ENCODE results near the gene ITGAV. TPM values are rescaled to one million over a fixed set of nuclear protein-coding genes. Genes with fewer than 3 reads are reported as not detected.

The ITGAV gene
- total and polyA plus RNA-seq, 7 experiments from 2014 or later = 0.37 to 9.7 (median 6.9) TPM

DNA sequence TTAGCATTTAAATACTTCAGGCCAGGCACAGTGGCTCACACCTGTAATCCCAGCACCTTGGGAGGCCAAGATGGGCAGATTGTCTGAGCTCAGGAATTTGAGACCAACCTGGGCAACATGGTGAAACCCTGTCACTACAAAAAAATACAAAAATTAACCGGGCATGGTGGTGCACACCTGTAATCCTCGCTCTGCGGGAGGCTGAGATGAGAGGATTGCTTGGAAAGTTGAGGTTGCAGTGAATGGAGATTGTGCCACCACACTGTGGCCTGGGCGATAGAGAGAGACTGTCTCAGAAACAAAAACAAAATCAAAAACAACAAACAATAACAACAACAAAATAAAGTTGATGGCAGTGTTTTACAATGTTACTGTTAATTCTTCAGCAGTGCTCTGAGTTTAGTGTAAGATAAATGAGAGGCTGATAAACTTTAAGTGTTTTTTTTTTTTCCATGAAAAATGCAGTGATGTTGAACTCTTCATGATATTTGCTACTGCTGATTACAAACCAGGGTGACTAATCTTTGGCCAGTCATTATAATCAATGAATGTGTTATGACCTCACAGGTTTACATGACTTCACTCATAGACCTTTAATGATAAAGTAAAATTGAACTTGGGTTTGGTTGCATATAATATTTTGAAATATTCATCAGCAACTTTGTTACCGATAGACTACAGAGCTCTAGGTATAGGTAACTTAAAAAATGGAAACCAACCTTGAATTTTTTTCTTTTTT lies 2.5 kb downstream of the ITGAV start:
- no peak overlapping the region for H3K27ac ChIP-seq (ENCODE audit: low read depth, low read length)
- H3K27me3 ChIP-seq (ENCODE audit: control insufficient read depth in 2 of 2, insufficient read depth in 2 of 2, low read length in 2 of 2) = no peaks in the 10 kb centered on the region
- Mint-ChIP-seq H3K4me3 (peak overlapping the region in 2 of 10 donors; percentile 5 to 31), H3K4me1 (peaks cover 15 to 46% (median 37%) of the 10 kb centered on the region in 7 donors), H3K36me3 (peaks cover 0 to 1% (median 0%) of the 10 kb centered on the region in 5 donors), H3K9me3 (no peaks in the 10 kb centered on the region), H3K27me3 (peaks cover 0 to 2% (median 0%) of the 10 kb centered on the region in 5 donors), H3K27ac (peak overlapping the region in 2 of 9 donors; percentile 12 to 67)
- CTCF ChIA-PET = interaction anchor here (0.7 kb wide), 1 partner anchor 37 kb away, joined by 3 read pairs; no protein-coding TSS in a partner anchor
- no peak overlapping the region for H3K4me3 ChIP-seq (ENCODE audit: low read length)
- POLR2A ChIA-PET = interaction anchor here (1.4 kb wide), 1 partner anchor 106 kb away, joined by 3 read pairs; the partner anchor contains the start of gene ZC3H15
- H3K9me3 ChIP-seq (ENCODE audit: control insufficient read depth in 2 of 3, low read length in 3 of 3) = no peaks in the 10 kb centered on the region
- DNase-seq (no peak), ATAC-seq (no peak)
- H3K36me3 ChIP-seq (ENCODE audit: control insufficient read depth in 2 of 3, insufficient read depth in 3 of 3, low read length in 3 of 3) = peaks cover 0 to 6% (median 0%) of the 10 kb centered on the region in 3 experiments
- intact Hi-C loops (cut with micrococcal nuclease) = loop anchor here in 1 of 2 donors (5.0 kb wide), 1 partner anchor 100 kb away; the partner anchor contains the start of gene FAM171B
- peaks cover 8 to 13% of the 10 kb centered on the region in 2 donors for H3K4me1 ChIP-seq (ENCODE audit: control insufficient read depth in 2 of 2, insufficient read depth in 2 of 2, low read length in 2 of 2)

DNA sequence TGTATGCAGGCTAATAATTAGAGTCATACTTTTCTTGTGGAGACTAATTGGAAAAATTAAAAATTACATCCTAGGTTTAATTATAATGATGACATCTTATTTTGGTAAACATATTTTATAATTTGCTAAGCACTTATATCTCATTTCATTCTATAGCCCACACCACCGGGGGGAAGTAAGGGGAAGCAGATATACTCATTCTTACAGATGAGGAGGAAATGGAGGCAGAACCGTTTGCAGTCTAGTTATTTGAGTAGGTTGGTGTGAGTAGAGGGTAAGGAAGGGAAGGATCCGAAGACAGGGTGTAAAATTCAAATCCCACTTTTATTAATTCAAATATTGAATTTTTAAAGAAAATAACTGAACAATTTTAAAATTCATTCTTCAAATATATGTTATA lies 3.7 kb downstream of the ITGAV start:
- intact Hi-C loops (cut with micrococcal nuclease) = loop anchor here in 1 of 2 donors (5.0 kb wide), 1 partner anchor 99 kb away; the partner anchor contains the start of gene FAM171B
- Histone ChIP-seq H3K9me3 (ENCODE audit: control insufficient read depth in 2 of 3, low read length in 3 of 3) (no peaks in the 10 kb centered on the region), H3K27ac (ENCODE audit: low read depth, low read length) (no peak overlapping the region), H3K4me3 (ENCODE audit: low read length) (no peak overlapping the region), H3K36me3 (ENCODE audit: control insufficient read depth in 2 of 3, insufficient read depth in 3 of 3, low read length in 3 of 3) (peaks cover 0 to 6% (median 0%) of the 10 kb centered on the region in 3 experiments), H3K4me1 (ENCODE audit: control insufficient read depth in 2 of 2, insufficient read depth in 2 of 2, low read length in 2 of 2) (peaks cover 8 to 13% of the 10 kb centered on the region in 2 donors), H3K27me3 (ENCODE audit: control insufficient read depth in 2 of 2, insufficient read depth in 2 of 2, low read length in 2 of 2) (no peaks in the 10 kb centered on the region)
- CTCF ChIA-PET = no interaction called here
- peaks cover 0 to 2% (median 0%) of the 10 kb centered on the region in 5 donors for H3K27me3 Mint-ChIP-seq
- H3K4me3 Mint-ChIP-seq = no peak overlapping the region
- POLR2A ChIA-PET = no interaction called here
- peaks cover 15 to 46% (median 37%) of the 10 kb centered on the region in 7 donors for H3K4me1 Mint-ChIP-seq
- H3K9me3 Mint-ChIP-seq = no peaks in the 10 kb centered on the region
- no peak for DNase-seq
- ATAC-seq = no peak
- H3K36me3 Mint-ChIP-seq = peaks cover 0 to 1% (median 0%) of the 10 kb centered on the region in 5 donors
- no peak overlapping the region for H3K27ac Mint-ChIP-seq

- POLR2A ChIA-PET = no interaction called here
- H3K4me3 Mint-ChIP-seq = no peak overlapping the region
- H3K4me1 Mint-ChIP-seq = peaks cover 9 to 41% (median 33%) of the 10 kb centered on the region in 7 donors
- Histone ChIP-seq H3K27me3 (ENCODE audit: control insufficient read depth in 2 of 2, insufficient read depth in 2 of 2, low read length in 2 of 2) (no peaks in the 10 kb centered on the region), H3K36me3 (ENCODE audit: control insufficient read depth in 2 of 3, insufficient read depth in 3 of 3, low read length in 3 of 3) (peaks cover 0 to 6% (median 0%) of the 10 kb centered on the region in 3 experiments), H3K4me3 (ENCODE audit: low read length) (no peak overlapping the region), H3K9me3 (ENCODE audit: control insufficient read depth in 2 of 3, low read length in 3 of 3) (no peaks in the 10 kb centered on the region), H3K27ac (ENCODE audit: low read depth, low read length) (no peak overlapping the region), H3K4me1 (ENCODE audit: control insufficient read depth in 2 of 2, insufficient read depth in 2 of 2, low read length in 2 of 2) (peaks cover 2 to 9% of the 10 kb centered on the region in 2 donors)
- intact Hi-C loops (cut with micrococcal nuclease) = loop anchor here in 1 of 2 donors (5.0 kb wide), 1 partner anchor 98 kb away; the partner anchor contains the start of gene FAM171B
- H3K9me3 Mint-ChIP-seq = no peaks in the 10 kb centered on the region
- H3K27ac Mint-ChIP-seq = no peak overlapping the region
- peaks cover 0 to 4% (median 0%) of the 10 kb centered on the region in 5 donors for H3K36me3 Mint-ChIP-seq
- ATAC-seq (no peak), DNase-seq (no peak)
- peaks cover 0 to 2% (median 0%) of the 10 kb centered on the region in 5 donors for H3K27me3 Mint-ChIP-seq
- CTCF ChIA-PET = no interaction called here
Observed at GRCh38 chr2:186594001-186594722, 4.3 kb downstream of the ITGAV start.

- Histone ChIP-seq H3K9me3 (ENCODE audit: control insufficient read depth in 2 of 3, low read length in 3 of 3) (no peaks in the 10 kb centered on the region), H3K4me3 (ENCODE audit: low read length) (no peak overlapping the region), H3K36me3 (ENCODE audit: control insufficient read depth in 2 of 3, insufficient read depth in 3 of 3, low read length in 3 of 3) (no peaks in the 10 kb centered on the region), H3K27me3 (ENCODE audit: control insufficient read depth in 2 of 2, insufficient read depth in 2 of 2, low read length in 2 of 2) (no peaks in the 10 kb centered on the region), H3K27ac (ENCODE audit: low read depth, low read length) (no peak overlapping the region), H3K4me1 (ENCODE audit: control insufficient read depth in 2 of 2, insufficient read depth in 2 of 2, low read length in 2 of 2) (peaks cover 0 to 7% of the 10 kb centered on the region in 2 donors)
- H3K4me1 Mint-ChIP-seq = peaks cover 7 to 37% (median 30%) of the 10 kb centered on the region in 7 donors
- H3K9me3 Mint-ChIP-seq = no peaks in the 10 kb centered on the region
- no peak overlapping the region for H3K4me3 Mint-ChIP-seq
- POLR2A ChIA-PET = no interaction called here
- H3K36me3 Mint-ChIP-seq = peaks cover 0 to 8% (median 0%) of the 10 kb centered on the region in 5 donors
- no peak for DNase-seq
- peaks cover 0 to 2% (median 0%) of the 10 kb centered on the region in 5 donors for H3K27me3 Mint-ChIP-seq
- intact Hi-C loops (cut with micrococcal nuclease) = no loop called here
- peak overlapping the region in 1 of 9 donors; percentile 45 for H3K27ac Mint-ChIP-seq
- ATAC-seq = no peak
- CTCF ChIA-PET = no interaction called here
Observed at GRCh38 chr2:186595219-186595618, 5.4 kb downstream of the ITGAV start.

GRCh38 chr2:186599186-186599778 lies 9.4 kb downstream of the ITGAV start:
- ChIA-PET CTCF (interaction anchor here (1.1 kb wide), 1 partner anchor 10 kb away, joined by 5 read pairs; the partner anchor contains the start of gene ITGAV), POLR2A (no interaction called here)
- Mint-ChIP-seq H3K4me1 (peaks cover 0 to 11% (median 6%) of the 10 kb centered on the region in 7 donors), H3K27ac (peak overlapping the region in 1 of 9 donors; percentile 20), H3K36me3 (peaks cover 0 to 8% (median 0%) of the 10 kb centered on the region in 5 donors), H3K4me3 (no peak overlapping the region), H3K9me3 (no peaks in the 10 kb centered on the region), H3K27me3 (peaks cover 0 to 2% (median 0%) of the 10 kb centered on the region in 5 donors)
- H3K27me3 ChIP-seq (ENCODE audit: control insufficient read depth in 2 of 2, insufficient read depth in 2 of 2, low read length in 2 of 2) = no peaks in the 10 kb centered on the region
- DNase-seq (no peak), ATAC-seq (no peak)
- no peak overlapping the region for H3K27ac ChIP-seq (ENCODE audit: low read depth, low read length)
- no peaks in the 10 kb centered on the region for H3K9me3 ChIP-seq (ENCODE audit: control insufficient read depth in 2 of 3, low read length in 3 of 3)
- H3K4me1 ChIP-seq (ENCODE audit: control insufficient read depth in 2 of 2, insufficient read depth in 2 of 2, low read length in 2 of 2) = no peaks in the 10 kb centered on the region
- no peak overlapping the region for H3K4me3 ChIP-seq (ENCODE audit: low read length)
- intact Hi-C loops (cut with micrococcal nuclease) = no loop called here
- no peaks in the 10 kb centered on the region for H3K36me3 ChIP-seq (ENCODE audit: control insufficient read depth in 2 of 3, insufficient read depth in 3 of 3, low read length in 3 of 3)

GRCh38 chr2:186603286-186603685 lies 13.4 kb downstream of the ITGAV start:
- no peak overlapping the region for H3K27ac ChIP-seq (ENCODE audit: low read depth, low read length)
- H3K4me3 ChIP-seq (ENCODE audit: low read length) = no peak overlapping the region
- H3K27ac Mint-ChIP-seq = no peak overlapping the region
- DNase-seq (no peak), ATAC-seq (no peak)
- no peaks in the 10 kb centered on the region for H3K27me3 ChIP-seq (ENCODE audit: control insufficient read depth in 2 of 2, insufficient read depth in 2 of 2, low read length in 2 of 2)
- H3K9me3 ChIP-seq (ENCODE audit: control insufficient read depth in 2 of 3, low read length in 3 of 3) = no peaks in the 10 kb centered on the region
- no peak overlapping the region for H3K4me3 Mint-ChIP-seq
- intact Hi-C loops (cut with micrococcal nuclease) = no loop called here
- H3K36me3 Mint-ChIP-seq = peaks cover 0 to 28% (median 6%) of the 10 kb centered on the region in 5 donors
- ChIA-PET CTCF (interaction anchor here (0.6 kb wide), 1 partner anchor 46 kb away, joined by 4 read pairs; no protein-coding TSS in a partner anchor), POLR2A (interaction anchor here (0.6 kb wide), 1 partner anchor 1527 kb away, joined by 4 read pairs; no protein-coding TSS in a partner anchor)
- no peaks in the 10 kb centered on the region for H3K36me3 ChIP-seq (ENCODE audit: control insufficient read depth in 2 of 3, insufficient read depth in 3 of 3, low read length in 3 of 3)
- no peaks in the 10 kb centered on the region for H3K4me1 ChIP-seq (ENCODE audit: control insufficient read depth in 2 of 2, insufficient read depth in 2 of 2, low read length in 2 of 2)
- no peaks in the 10 kb centered on the region for H3K27me3 Mint-ChIP-seq
- peaks cover 0 to 5% (median 0%) of the 10 kb centered on the region in 7 donors for H3K4me1 Mint-ChIP-seq
- H3K9me3 Mint-ChIP-seq = no peaks in the 10 kb centered on the region

All from naive thymus-derived CD4-positive, alpha-beta T cell (primary cell).